ENCODE results near the gene USP48.
"Not testable (repeated sequence)": the region's sequence is repeated elsewhere in the genome, so short reads cannot be mapped to it uniquely, and the experiment has no call there.

Gene USP48
- total RNA-seq = 88.9 to 164 (median 99.3) reads per million in 9 experiments

GRCh38 chr1:21782868-21783678 is at the start of gene USP48:
Gene USP48, minus strand, starts transcription at chr1:21783149. Its CDS starts 192 bp downstream, at chr1:21782957.
- Mint-ChIP-seq H3K36me3 (ENCODE audit: insufficient read depth) (peaks cover 27% of the 10 kb centered on the region), H3K4me1 (ENCODE audit: low read depth in 2 of 2) (peaks cover 26 to 28% of the 10 kb centered on the region in 2 donors), H3K4me3 (peak within 1 kb of the TSS; percentile 97 to 99), H3K27me3 (no peaks in the 10 kb centered on the region), H3K9me3 (no peaks in the 10 kb centered on the region), H3K27ac (peak within 1 kb of the TSS; percentile 99 to 100)
- ATAC-seq (replicated peaks) (peak; percentile 85), DNase-seq (peak; percentile 94 to 95 (median 95))

- no peak overlapping the region for H3K27ac Mint-ChIP-seq
- H3K36me3 Mint-ChIP-seq (ENCODE audit: insufficient read depth) = no peaks in the 10 kb centered on the region
- H3K27me3 Mint-ChIP-seq = peaks cover 0 to 16% of the 10 kb centered on the region in 2 donors
- ATAC-seq (replicated peaks) (no peak), DNase-seq (no peak)
- peaks cover 0 to 5% of the 10 kb centered on the region in 2 donors for H3K9me3 Mint-ChIP-seq
- no peak overlapping the region for H3K4me3 Mint-ChIP-seq
- no peaks in the 10 kb centered on the region for H3K4me1 Mint-ChIP-seq (ENCODE audit: low read depth in 2 of 2)
Measured at GRCh38 chr1:21831454-21831970, 48.6 kb upstream of the USP48 start.

- Mint-ChIP-seq H3K27me3 (peaks cover 0 to 16% of the 10 kb centered on the region in 2 donors), H3K4me3 (no peak overlapping the region), H3K9me3 (peaks cover 0 to 5% of the 10 kb centered on the region in 2 donors), H3K27ac (no peak overlapping the region), H3K36me3 (ENCODE audit: insufficient read depth) (no peaks in the 10 kb centered on the region), H3K4me1 (ENCODE audit: low read depth in 2 of 2) (no peaks in the 10 kb centered on the region)
- DNase-seq = no peak
- ATAC-seq (replicated peaks) = no peak
Measured at GRCh38 chr1:21830792-21831453, 48.0 kb upstream of the USP48 start.

- H3K27me3 Mint-ChIP-seq = peaks cover 0 to 16% of the 10 kb centered on the region in 2 donors
Measured at GRCh38 chr1:21829294-21829693, 46.3 kb upstream of the USP48 start.

GRCh38 chr1:21828506-21829210 is 45.7 kb upstream of the USP48 start:
- H3K4me3 Mint-ChIP-seq = no peak overlapping the region
- H3K9me3 Mint-ChIP-seq = peaks cover 0 to 3% of the 10 kb centered on the region in 2 donors
- H3K4me1 Mint-ChIP-seq (ENCODE audit: low read depth in 2 of 2) = peaks cover 0 to under 1% of the 10 kb centered on the region in 2 donors
- no peak overlapping the region for H3K27ac Mint-ChIP-seq
- no peaks in the 10 kb centered on the region for H3K36me3 Mint-ChIP-seq (ENCODE audit: insufficient read depth)
- peaks cover 0 to 21% of the 10 kb centered on the region in 2 donors for H3K27me3 Mint-ChIP-seq
- DNase-seq (no peak), ATAC-seq (replicated peaks) (no peak)

More at GRCh38 chr1:21829294-21829693, 46.3 kb upstream of the USP48 start:
- no peak overlapping the region for H3K4me3 Mint-ChIP-seq
- H3K9me3 Mint-ChIP-seq = peaks cover 0 to 4% of the 10 kb centered on the region in 2 donors
- H3K4me1 Mint-ChIP-seq (ENCODE audit: low read depth in 2 of 2) = no peaks in the 10 kb centered on the region
- DNase-seq (no peak), ATAC-seq (replicated peaks) (no peak)
- no peaks in the 10 kb centered on the region for H3K36me3 Mint-ChIP-seq (ENCODE audit: insufficient read depth)
- no peak overlapping the region for H3K27ac Mint-ChIP-seq

- Mint-ChIP-seq H3K4me1 (ENCODE audit: low read depth in 2 of 2) (peaks cover 0 to 1% of the 10 kb centered on the region in 2 donors), H3K27ac (no peak overlapping the region), H3K4me3 (no peak overlapping the region), H3K9me3 (peaks cover 0 to 3% of the 10 kb centered on the region in 2 donors), H3K27me3 (peaks cover 0 to 25% of the 10 kb centered on the region in 2 donors), H3K36me3 (ENCODE audit: insufficient read depth) (no peaks in the 10 kb centered on the region)
- DNase-seq (no peak), ATAC-seq (replicated peaks) (no peak)
Measured at GRCh38 chr1:21828075-21828474, 45.1 kb upstream of the USP48 start.

GRCh38 chr1:21827141-21827679 is 44.3 kb upstream of the USP48 start:
- DNase-seq (no peak), ATAC-seq (replicated peaks) (no peak)
- Mint-ChIP-seq H3K9me3 (no peaks in the 10 kb centered on the region), H3K27ac (no peak overlapping the region), H3K4me3 (no peak overlapping the region), H3K4me1 (ENCODE audit: low read depth in 2 of 2) (peaks cover 0 to 1% of the 10 kb centered on the region in 2 donors), H3K27me3 (peaks cover 0 to 26% of the 10 kb centered on the region in 2 donors), H3K36me3 (ENCODE audit: insufficient read depth) (no peaks in the 10 kb centered on the region)

GRCh38 chr1:21826694-21827093 is 43.7 kb upstream of the USP48 start:
- DNase-seq; H3K9me3 Mint-ChIP-seq; H3K36me3 Mint-ChIP-seq (ENCODE audit: insufficient read depth); H3K4me3 Mint-ChIP-seq; ATAC-seq (replicated peaks); H3K27ac Mint-ChIP-seq; H3K4me1 Mint-ChIP-seq (ENCODE audit: low read depth in 2 of 2): not testable (repeated sequence)
- H3K27me3 Mint-ChIP-seq = peaks cover 0 to 31% of the 10 kb centered on the region in 2 donors

- no peaks in the 10 kb centered on the region for H3K36me3 Mint-ChIP-seq (ENCODE audit: insufficient read depth)
- no peak for ATAC-seq (replicated peaks)
- H3K4me1 Mint-ChIP-seq (ENCODE audit: low read depth in 2 of 2) = peaks cover 0 to 1% of the 10 kb centered on the region in 2 donors
- H3K4me3 Mint-ChIP-seq = no peak overlapping the region
- H3K9me3 Mint-ChIP-seq = no peaks in the 10 kb centered on the region
- H3K27me3 Mint-ChIP-seq = peaks cover 0 to 33% of the 10 kb centered on the region in 2 donors
- no peak overlapping the region for H3K27ac Mint-ChIP-seq
- DNase-seq = no peak
Measured at GRCh38 chr1:21825393-21825792, 42.4 kb upstream of the USP48 start.

GRCh38 chr1:21824926-21825325 is 42.0 kb upstream of the USP48 start:
- H3K4me1 Mint-ChIP-seq (ENCODE audit: low read depth in 2 of 2) = peaks cover 0 to 1% of the 10 kb centered on the region in 2 donors
- ATAC-seq (replicated peaks) (no peak), DNase-seq (no peak)
- H3K27me3 Mint-ChIP-seq = peaks cover 0 to 33% of the 10 kb centered on the region in 2 donors
- H3K36me3 Mint-ChIP-seq (ENCODE audit: insufficient read depth) = no peaks in the 10 kb centered on the region
- no peak overlapping the region for H3K27ac Mint-ChIP-seq
- no peak overlapping the region for H3K4me3 Mint-ChIP-seq
- no peaks in the 10 kb centered on the region for H3K9me3 Mint-ChIP-seq

- Mint-ChIP-seq H3K9me3 (no peaks in the 10 kb centered on the region), H3K36me3 (ENCODE audit: insufficient read depth) (no peaks in the 10 kb centered on the region), H3K4me3 (no peak overlapping the region), H3K27me3 (peaks cover 0 to 33% of the 10 kb centered on the region in 2 donors), H3K4me1 (ENCODE audit: low read depth in 2 of 2) (peaks cover 0 to 1% of the 10 kb centered on the region in 2 donors), H3K27ac (peak overlapping the region in 1 of 2 donors; percentile 58)
- DNase-seq (no peak), ATAC-seq (replicated peaks) (no peak)
Measured at GRCh38 chr1:21823980-21824702, 41.2 kb upstream of the USP48 start.

- peaks cover 0 to 29% of the 10 kb centered on the region in 2 donors for H3K27me3 Mint-ChIP-seq
- no peak for ATAC-seq (replicated peaks)
- no peak overlapping the region for H3K4me3 Mint-ChIP-seq
- no peaks in the 10 kb centered on the region for H3K9me3 Mint-ChIP-seq
- no peaks in the 10 kb centered on the region for H3K36me3 Mint-ChIP-seq (ENCODE audit: insufficient read depth)
- peaks cover 0 to 3% of the 10 kb centered on the region in 2 donors for H3K4me1 Mint-ChIP-seq (ENCODE audit: low read depth in 2 of 2)
- DNase-seq = no peak
- peak overlapping the region in 1 of 2 donors; percentile 58 for H3K27ac Mint-ChIP-seq
Measured at GRCh38 chr1:21823206-21823979, 40.4 kb upstream of the USP48 start.

All from effector memory CD8-positive, alpha-beta T cell (primary cell).